Posterior vena cava (tissue), 2 donors: ENCODE measurements around the gene ATP2B2. TPM values are rescaled to one million over a fixed set of nuclear protein-coding genes. Genes with fewer than 3 reads are reported as not detected.

ENCODE experiments used
- DNase-seq: peaks from one replicate; pipeline ENCODE4 v3.0.0-alpha.2; 2020; ENCODE audit warnings: low spot score
- intact Hi-C, 2 donors: fragments of 100-400 bp; cut with DNase I; formaldehyde crosslinking; loops; one replicate each; pipeline versions ENCODE4 v1.14.1 to v1.14.2; 2022 to 2023
- total RNA-seq, 2 donors: library from RNA; stranded (reverse); fragmentation: NEBNext Ultra II Directional; extraction: Animal tissue kit (Norgen Biotek cat#: 25700); gene quantifications; one replicate each; pipeline ENCODE4 v1.2.1, GENCODE V29; 2021
- donor health status: DM: yes; HTN: yes; CAD: no.
- donor health status: DM: yes; HTN: yes; CAD: no.

The ATP2B2 gene
- total RNA-seq, 2 donors from 2014 or later = 0.29 to 0.42 TPM

DNA sequence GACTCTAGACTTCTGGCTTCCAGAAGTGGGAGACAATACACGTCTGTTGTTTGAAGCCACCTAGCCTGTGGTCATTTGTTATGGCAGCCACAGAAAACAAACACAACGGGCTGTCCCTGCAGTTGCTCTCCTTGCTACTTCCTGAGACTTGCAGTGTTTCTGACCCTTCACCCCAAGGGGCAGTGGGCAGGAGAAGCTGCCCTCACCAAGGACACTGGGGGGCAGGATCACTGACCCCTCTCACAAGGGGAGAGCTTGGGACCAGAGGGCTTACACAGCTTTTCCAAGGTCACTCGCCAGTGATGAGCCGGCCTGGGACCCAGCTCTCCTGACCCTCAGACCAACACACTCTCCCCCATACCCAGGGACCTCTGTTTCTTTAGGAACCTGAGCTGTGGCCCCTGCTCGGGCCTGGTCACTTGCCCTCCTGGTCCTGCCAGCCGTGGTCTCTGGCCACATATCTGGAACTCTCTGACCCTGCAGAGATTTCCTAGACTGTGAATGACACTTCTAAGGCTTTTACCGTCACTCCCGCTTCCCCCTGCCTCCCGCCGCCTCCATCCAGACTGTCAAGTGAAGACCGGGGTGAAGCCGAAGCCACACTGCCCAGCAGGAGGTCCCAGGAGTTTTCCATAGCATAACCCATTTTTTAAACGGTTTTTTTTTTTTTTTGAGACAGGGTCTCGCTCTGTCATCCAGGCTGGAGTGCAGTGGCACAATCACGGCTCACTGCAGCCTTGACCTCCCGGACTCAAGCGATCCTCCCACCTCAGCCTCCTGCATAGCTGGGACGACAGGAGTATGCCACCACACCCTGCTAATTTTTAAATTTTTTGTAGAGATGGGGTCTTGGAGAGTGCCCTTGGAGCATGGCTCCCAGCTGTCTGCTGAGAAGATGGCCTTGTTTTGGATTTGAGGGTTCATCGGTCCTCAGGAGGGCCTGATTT, 4.4 kb downstream of the ATP2B2 start:
- peak; percentile 76 for DNase-seq
- intact Hi-C loops = no loop called here

DNA sequence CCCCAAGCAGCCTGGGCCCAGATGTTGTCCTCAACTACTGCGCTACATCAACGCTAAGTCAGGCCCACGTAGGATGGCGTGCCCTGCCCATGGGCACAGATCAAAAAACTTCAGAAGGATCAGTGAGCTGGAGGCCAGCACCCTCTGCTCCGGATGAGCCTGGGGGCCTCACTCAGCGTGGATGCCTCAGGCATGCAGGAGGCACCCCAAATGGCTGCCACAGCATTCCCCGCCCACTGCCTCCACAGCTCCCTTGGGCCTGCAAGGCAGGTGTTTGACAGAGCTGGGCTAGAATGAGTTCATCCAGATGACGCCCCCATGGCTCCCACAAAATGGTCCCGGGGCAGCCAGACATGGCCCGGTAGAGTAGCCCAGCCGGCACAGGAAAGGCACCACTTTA, 7.1 kb downstream of the ATP2B2 start:
- DNase-seq = peak; percentile 68
- intact Hi-C loops = no loop called here

GRCh38 chr3:10497439-10497838, 7.9 kb downstream of the ATP2B2 start:
- intact Hi-C loops = no loop called here

DNA sequence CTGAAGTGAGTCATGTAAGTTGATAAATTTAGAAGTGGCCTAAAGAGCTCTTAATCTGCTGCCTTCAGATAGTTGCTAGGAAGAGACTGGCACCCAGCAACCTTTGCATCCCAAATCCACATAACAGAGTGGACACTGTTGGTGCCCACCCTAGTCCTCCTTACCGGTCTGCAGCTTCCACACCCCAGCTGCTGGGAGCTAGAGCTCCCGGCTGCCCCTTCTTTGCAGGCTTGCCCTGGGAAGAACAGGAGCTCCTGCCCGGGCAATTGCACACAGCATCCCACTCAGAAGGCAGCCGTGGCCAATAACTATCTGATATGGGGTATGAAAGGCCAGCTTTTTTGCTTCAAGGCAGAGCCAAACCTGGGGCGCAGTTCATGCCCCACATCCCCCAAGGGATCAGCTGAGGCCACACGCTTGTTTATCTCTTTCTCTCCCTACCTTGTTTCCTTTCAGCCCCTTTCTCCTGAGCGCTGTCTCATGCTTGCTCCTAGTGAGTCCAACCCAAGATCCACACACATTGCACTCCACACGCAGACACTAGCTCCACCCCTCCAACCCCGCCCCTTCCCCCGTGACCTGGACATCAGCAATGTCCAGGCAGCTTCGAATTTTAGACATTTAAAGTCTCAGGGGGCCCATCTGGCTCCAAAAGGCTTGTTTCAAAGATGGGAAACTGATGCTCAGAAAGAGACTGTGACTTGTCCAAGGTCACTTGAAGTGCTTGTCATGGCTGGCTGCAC, 9.1 kb downstream of the ATP2B2 start:
- intact Hi-C loops = no loop called here
- no peak for DNase-seq

More at GRCh38 chr3:10497439-10497838, 7.9 kb downstream of the ATP2B2 start:
- no peak for DNase-seq

DNA sequence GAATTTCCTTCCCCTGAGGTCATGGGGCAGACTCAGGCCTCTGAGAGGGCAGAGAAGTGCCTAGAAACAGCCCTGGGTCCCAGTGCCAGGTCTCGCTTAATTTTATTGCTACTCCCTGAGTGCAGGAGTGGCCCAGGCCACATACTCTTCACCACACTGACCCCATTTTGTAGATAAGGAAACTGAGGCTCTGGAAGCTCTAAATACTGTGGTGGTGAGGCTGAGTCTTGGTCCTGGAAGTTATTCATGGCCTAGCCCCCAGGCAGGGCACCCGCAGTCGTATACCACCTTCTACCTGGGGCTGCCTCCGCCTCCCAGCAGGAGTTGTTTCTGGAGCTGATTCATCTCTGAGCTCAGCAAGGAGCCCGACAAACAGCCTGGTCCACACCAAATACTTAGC, 9.8 kb downstream of the ATP2B2 start:
- intact Hi-C loops = no loop called here
- no peak for DNase-seq

DNA sequence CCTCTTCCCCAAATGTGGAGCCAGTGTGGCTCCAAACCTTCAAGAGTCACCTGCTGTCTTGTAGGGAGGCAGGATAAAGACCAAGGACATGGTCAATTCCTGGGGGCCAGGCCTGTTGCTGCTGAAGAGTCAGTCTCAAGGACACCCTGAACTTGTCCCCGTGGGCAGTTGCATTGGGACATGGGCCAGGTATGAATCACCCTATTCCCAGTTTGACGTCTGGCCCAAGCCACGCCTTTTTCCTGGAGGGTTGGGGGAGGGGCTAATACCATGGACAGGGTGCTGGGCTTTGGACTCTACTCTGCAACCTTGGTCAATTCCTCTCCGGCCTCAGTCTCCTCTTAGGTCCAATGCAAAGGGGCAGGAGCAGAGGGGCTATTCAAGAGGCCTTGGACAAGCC, 10.4 kb downstream of the ATP2B2 start:
- intact Hi-C loops = no loop called here

GRCh38 chr3:10494180-10494579, 11.2 kb downstream of the ATP2B2 start:
- intact Hi-C loops = loop anchor here in 1 of 2 donors (5.0 kb wide), 1 partner anchor 147 kb away; no protein-coding TSS in a partner anchor
- no peak for DNase-seq

More for the DNA sequence above, 10.4 kb downstream of the ATP2B2 start:
- DNase-seq = peak; percentile 76

GRCh38 chr3:10493202-10493589, 12.2 kb downstream of the ATP2B2 start:
- no peak for DNase-seq
- intact Hi-C loops = loop anchor here in 1 of 2 donors (5.0 kb wide), 1 partner anchor 146 kb away; no protein-coding TSS in a partner anchor

DNA sequence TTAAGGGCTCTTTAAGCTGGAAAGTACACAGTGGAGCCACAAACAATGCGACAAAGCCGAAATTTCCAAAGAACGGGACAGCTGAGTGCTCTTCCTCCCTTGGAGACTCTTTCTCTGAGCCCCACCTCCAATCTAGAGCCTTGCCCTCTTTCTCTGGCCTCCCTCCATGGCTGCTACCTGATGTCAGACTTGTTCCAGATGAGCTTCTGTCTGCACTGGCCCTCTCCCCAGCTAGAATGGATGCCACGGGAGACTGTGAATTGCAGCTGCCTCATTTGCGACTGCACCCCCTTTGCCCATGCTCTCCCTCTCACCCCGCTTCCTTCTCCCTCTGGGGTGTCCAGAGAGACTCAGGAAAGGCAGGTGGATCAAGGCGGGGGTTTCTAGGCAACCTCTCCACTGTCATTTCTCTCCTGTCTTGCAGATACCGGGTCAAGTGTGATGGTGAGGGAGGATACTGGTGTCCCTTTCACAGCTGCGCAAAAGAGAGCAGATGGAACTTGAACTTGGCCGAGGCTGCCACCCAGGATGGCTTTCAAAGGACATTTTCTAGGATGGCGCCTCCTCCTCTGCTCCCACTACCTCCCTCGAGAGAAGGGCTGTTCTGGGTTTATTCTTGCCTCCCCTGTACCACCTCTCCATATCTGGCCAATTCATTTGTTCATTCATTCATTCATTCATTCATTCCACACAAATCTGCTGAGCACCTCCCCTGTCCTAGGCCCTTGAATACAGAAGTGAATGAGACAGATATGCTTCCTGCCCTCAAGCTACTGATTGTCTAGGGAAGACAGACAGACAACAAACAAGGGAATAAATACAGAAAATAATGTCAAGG, 12.8 kb downstream of the ATP2B2 start:
- intact Hi-C loops = loop anchor here in 1 of 2 donors (5.0 kb wide), 1 partner anchor 145 kb away; no protein-coding TSS in a partner anchor
- DNase-seq = no peak

DNA sequence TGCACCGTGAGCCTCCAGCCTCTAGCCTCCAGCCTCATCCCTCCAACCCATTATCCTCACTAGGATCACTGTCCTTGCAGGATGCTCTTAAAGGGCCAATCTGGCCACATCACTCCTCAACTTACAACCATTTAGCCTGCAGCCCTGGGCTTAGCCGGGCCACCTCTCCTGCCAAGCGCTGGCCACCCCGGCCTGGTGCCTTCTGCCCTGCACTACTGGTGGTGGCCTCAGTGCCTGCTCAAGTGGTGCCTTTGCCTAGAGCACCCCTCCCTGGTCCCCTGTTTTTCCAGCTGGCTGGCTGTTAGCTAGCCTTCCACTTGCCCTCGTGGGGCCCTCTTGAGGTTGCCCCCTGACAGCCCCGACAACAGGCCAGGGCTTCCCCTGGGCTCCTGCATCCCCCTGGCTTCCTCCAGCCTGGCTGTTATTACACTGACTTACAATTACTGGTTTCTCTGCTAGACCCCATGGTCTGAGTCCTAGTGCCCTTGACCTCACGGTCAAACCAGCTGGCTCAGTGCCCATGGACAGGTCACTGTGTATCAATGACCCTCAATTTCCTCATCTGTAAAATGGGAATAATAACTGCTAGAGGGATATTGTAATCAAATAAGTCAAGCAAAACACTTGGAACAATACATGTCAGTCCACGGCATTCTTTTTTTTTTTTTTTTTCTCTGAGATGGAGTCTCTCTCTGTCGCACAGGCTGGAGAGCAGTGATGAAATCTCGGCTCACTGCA, 15.5 kb downstream of the ATP2B2 start:
- no peak for DNase-seq
- intact Hi-C loops = loop anchor here in 1 of 2 donors (5.0 kb wide), 1 partner anchor 143 kb away; no protein-coding TSS in a partner anchor

- DNase-seq = no peak
- intact Hi-C loops = no loop called here
Measured at GRCh38 chr3:10487988-10488633, 17.3 kb downstream of the ATP2B2 start.

- DNase-seq = no peak
Measured at GRCh38 chr3:10485806-10486205, 19.6 kb downstream of the ATP2B2 start.

GRCh38 chr3:10485380-10485779, 20.0 kb downstream of the ATP2B2 start:
- intact Hi-C loops = no loop called here
- no peak for DNase-seq

More at GRCh38 chr3:10485806-10486205, 19.6 kb downstream of the ATP2B2 start:
- intact Hi-C loops = no loop called here

GRCh38 chr3:10484709-10485108, 20.7 kb downstream of the ATP2B2 start:
- intact Hi-C loops = no loop called here
- DNase-seq = no peak

DNA sequence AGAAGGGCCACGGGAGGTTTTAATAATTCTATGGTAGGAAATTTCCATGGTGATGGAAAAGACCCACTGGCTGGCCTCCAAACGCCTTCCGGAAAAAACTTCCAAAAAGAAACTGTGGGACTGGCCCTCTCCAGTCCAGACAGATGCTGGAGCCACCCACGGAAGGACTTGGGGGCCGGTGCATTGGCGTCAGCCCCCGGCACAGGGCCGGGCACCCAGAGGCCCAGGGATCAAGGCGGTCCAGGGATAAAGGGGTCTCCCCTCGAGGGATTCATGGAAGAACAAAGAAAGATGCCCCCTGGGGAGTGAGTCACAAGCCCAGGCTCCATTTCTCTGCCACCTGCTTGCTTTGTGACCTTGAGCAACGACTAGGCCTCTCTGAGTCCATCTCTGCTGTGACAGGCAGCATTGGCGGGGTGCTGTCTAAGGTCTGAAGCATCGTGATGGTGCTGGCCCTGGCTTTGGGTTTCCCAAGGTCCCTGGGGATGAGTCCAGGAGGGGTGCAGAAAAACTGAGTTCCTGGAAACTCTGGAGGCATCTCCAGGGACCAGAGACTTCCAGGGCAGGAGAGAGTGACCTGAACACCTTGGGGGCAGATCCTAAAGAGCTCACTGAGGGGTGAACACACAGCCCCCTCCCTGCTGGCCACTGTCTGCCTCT, 21.6 kb downstream of the ATP2B2 start:
- intact Hi-C loops = no loop called here
- no peak for DNase-seq

GRCh38 chr3:10483364-10483675, 22.1 kb downstream of the ATP2B2 start:
- DNase-seq = no peak

GRCh38 chr3:10482631-10483363, 22.6 kb downstream of the ATP2B2 start:
- intact Hi-C loops = no loop called here

More at GRCh38 chr3:10483364-10483675, 22.1 kb downstream of the ATP2B2 start:
- intact Hi-C loops = no loop called here

More at GRCh38 chr3:10482631-10483363, 22.6 kb downstream of the ATP2B2 start:
- DNase-seq = no peak
